ENCODE data around the gene LIPK. TPM values are rescaled to one million over a fixed set of nuclear protein-coding genes. Genes with fewer than 3 reads are reported as not detected.

LIPK gene
- total and polyA plus RNA-seq, 2 of the 13 experiments (the other 11 are each of a cell fraction or from before 2014, with no cell fraction given), result not detected

- ChIA-PET POLR2A (no interaction called here), CTCF (ENCODE audit: low intra/inter-chr PET ratio, low total read pairs) (no interaction called here)
- Histone ChIP-seq H3K9ac (ENCODE audit: insufficient read depth, low read depth, low read length) (no peak overlapping the region), H4K20me1 (ENCODE audit: insufficient read depth, low read length) (no peaks in the 10 kb centered on the region), H3K79me2 (ENCODE audit: insufficient read depth, low read length) (no peaks in the 10 kb centered on the region), H3K4me2 (ENCODE audit: low read depth, low read length) (no peak overlapping the region), H3K4me3 (replicated peaks in 1 of 3; ENCODE audit: insufficient read depth in 1 of 3, low read depth in 2 of 3, low read length in 3 of 3) (no peak overlapping the region), H3K36me3 (replicated peaks in 1 of 2; ENCODE audit: control insufficient read depth in 1 of 2, insufficient read depth in 2 of 2, low read length in 2 of 2) (no peaks in the 10 kb centered on the region), H3K9me3 (ENCODE audit: low read length) (no peaks in the 10 kb centered on the region), H3K27ac (ENCODE audit: extremely low read length, insufficient read depth, low read length) (no peak overlapping the region), H2AFZ (ENCODE audit: low read length) (no peak overlapping the region), H3K27me3 (ENCODE audit: control insufficient read depth in 1 of 2, insufficient read depth in 2 of 2, low read length in 2 of 2) (no peaks in the 10 kb centered on the region), H3K4me1 (ENCODE audit: insufficient read depth, low read length) (no peaks in the 10 kb centered on the region)
- DNase-seq (ENCODE audit: low spot score), result no peak
- 0% methylated on average over 1 of the region's 1 CpG for WGBS (ENCODE audit: low lambda C conversion rate)
- no peak for FAIRE-seq
- no TSS peak for BruUV-seq (replicated peaks)
- no peak for ATAC-seq
- in situ Hi-C loops (cut with HindIII; ENCODE audit: extremely low pct_ligation_motif_present, low pct_unique_long_range_greater_than_20kb), result no loop called here
- intact Hi-C loops (cut with micrococcal nuclease; ENCODE audit: unreplicated experiment), result no loop called here
- TF ChIP-seq FLYWCH1 (CRISPR knock-in tag; IDR thresholded peaks at IDR 0.05) (no peak), PRDM10 (CRISPR knock-in tag; IDR thresholded peaks at IDR 0.05; ENCODE audit: low read depth) (no peak), THAP11 (CRISPR knock-in tag; IDR thresholded peaks at IDR 0.05) (no peak)
Measured at GRCh38 chr10:88715517-88715916, 9.5 kb downstream of the LIPK start.

GRCh38 chr10:88721392-88721791, 15.3 kb downstream of the LIPK start:
- no peak for TF ChIP-seq PLRG1 (conservative IDR thresholded peaks at IDR 0.05)
- DNase-seq (ENCODE audit: low spot score), result no peak
- Histone ChIP-seq H2AFZ (ENCODE audit: low read length) (no peak overlapping the region), H3K36me3 (replicated peaks in 1 of 2; ENCODE audit: control insufficient read depth in 1 of 2, insufficient read depth in 2 of 2, low read length in 2 of 2) (no peaks in the 10 kb centered on the region), H3K4me2 (ENCODE audit: low read depth, low read length) (no peak overlapping the region), H3K9me3 (ENCODE audit: low read length) (no peaks in the 10 kb centered on the region), H3K4me3 (replicated peaks in 1 of 3; ENCODE audit: insufficient read depth in 1 of 3, low read depth in 2 of 3, low read length in 3 of 3) (no peak overlapping the region), H4K20me1 (ENCODE audit: insufficient read depth, low read length) (no peaks in the 10 kb centered on the region), H3K9ac (ENCODE audit: insufficient read depth, low read depth, low read length) (no peak overlapping the region), H3K27ac (ENCODE audit: extremely low read length, insufficient read depth, low read length) (no peak overlapping the region), H3K4me1 (ENCODE audit: insufficient read depth, low read length) (no peaks in the 10 kb centered on the region), H3K27me3 (ENCODE audit: control insufficient read depth in 1 of 2, insufficient read depth in 2 of 2, low read length in 2 of 2) (no peaks in the 10 kb centered on the region; a peak in 1 of 5 replicates), H3K79me2 (ENCODE audit: insufficient read depth, low read length) (no peaks in the 10 kb centered on the region)
- intact Hi-C loops (cut with micrococcal nuclease; ENCODE audit: unreplicated experiment), result no loop called here
- no TSS peak for BruUV-seq (replicated peaks)
- WGBS (ENCODE audit: low lambda C conversion rate), result 13% methylated on average over 4 of the region's 4 CpGs
- in situ Hi-C loops (cut with HindIII; ENCODE audit: extremely low pct_ligation_motif_present, low pct_unique_long_range_greater_than_20kb), result no loop called here
- CTCF ChIA-PET (ENCODE audit: low intra/inter-chr PET ratio, low total read pairs), result no interaction called here
- no peak for ATAC-seq
- POLR2A ChIA-PET, result no interaction called here
- no peak for FAIRE-seq

All from HepG2 (cell line).